GM12878 (cell line): ENCODE measurements around the gene KCNAB2.

Experiments used
- CTCF ChIP-seq, 3 experiments: IDR thresholded peaks in 2 of 3; conservative IDR thresholded peaks in 1 of 3; 2 replicates each; pipeline ENCODE4 v1.5.1; 2011; ENCODE audit warnings: low read depth in 3 of 3, low read length in 3 of 3, mild to moderate bottlenecking in 3 of 3, control low read depth in 2 of 3, moderate library complexity in 2 of 3, inconsistent platforms in 1 of 3, mixed read lengths in 1 of 3; ENCODE audit not compliant: control insufficient read depth in 2 of 3, insufficient read depth in 1 of 3; ENCODE audit errors: extremely low read depth in 1 of 3
- POLR2A ChIP-seq: IDR thresholded peaks from 2 replicates; pipeline ENCODE4 v1.6.1; 2011; ENCODE audit warnings: low read depth, mild to moderate bottlenecking, low read length
- ZZZ3 ChIP-seq: IDR thresholded peaks from 2 replicates; pipeline ENCODE4 v1.6.1; 2011; ENCODE audit warnings: low read depth; ENCODE audit not compliant: control insufficient read depth, insufficient read length

GRCh38 chr1:6145864-6146410 lies 100.2 kb downstream of the KCNAB2 start:
- TF ChIP-seq POLR2A (no peak), CTCF (IDR thresholded peaks at IDR 0.05 in 2 of 3, conservative IDR thresholded peaks at IDR 0.05 in 1 of 3; ENCODE audit: control insufficient read depth in 2 of 3, extremely low read depth in 1 of 3, insufficient read depth in 1 of 3, low read depth in 3 of 3, low read length in 3 of 3) (no peak), ZZZ3 (no peak)
